Adrenal gland (tissue), 12 donors: ENCODE data around the gene POLR3A. TPM values are rescaled to one million over a fixed set of nuclear protein-coding genes. Genes with fewer than 3 reads are reported as not detected.
A peak's percentile ranks its signal among the peaks of the same experiment; 100 is the strongest.

Experiments used
- DNase-seq, 7 donors: peaks; one replicate each; pipeline ENCODE4 v3.0.0-alpha.2; 2019 to 2020
- H3K27ac ChIP-seq, 5 donors: fragments of 200-600 bp; sonication (generic) in 4 of 5; 1 replicate in 3 of 5; 2 replicates in 2 of 5; pipeline versions ENCODE4 v1.5.1 to v1.8.0; 2016 to 2020; ENCODE audit warnings: mild to moderate bottlenecking in 1 of 5
- H3K27me3 ChIP-seq: fragments of 200-600 bp; 2 replicates; pipeline ENCODE4 v1.8.0; 2021
- H3K36me3 ChIP-seq, 2 donors: fragments of 200-600 bp; replicated peaks in 1 of 2; 1 replicate in 1 of 2; 2 replicates in 1 of 2; pipeline versions ENCODE4 v1.5.1 to v1.8.0; 2018 to 2022
- H3K4me1 ChIP-seq, 2 donors: fragments of 200-600 bp; replicated peaks in 1 of 2; 1 replicate in 1 of 2; 2 replicates in 1 of 2; pipeline versions ENCODE4 v1.5.1 to v1.8.0; 2018 to 2021
- H3K4me3 ChIP-seq, 4 donors: fragments of 200-600 bp; sonication (generic) in 3 of 4; one replicate each; pipeline ENCODE4 v1.5.1; 2016 to 2018
- H3K9me3 ChIP-seq, 3 donors: fragments of 200-600 bp; sonication (generic) in 1 of 3; replicated peaks in 1 of 3; 1 replicate in 2 of 3; 2 replicates in 1 of 3; pipeline versions ENCODE4 v1.5.1 to v1.8.0; 2016 to 2021
- POLR2A ChIP-seq, 2 donors: fragments of 450-650 bp; IDR thresholded peaks; one replicate each; pipeline ENCODE4 v1.6.1; 2017; ENCODE audit warnings: antibody characterized with exemption in 2 of 2, mild to moderate bottlenecking in 2 of 2, moderate library complexity in 1 of 2
- WGBS, 4 donors: extraction: QIAGEN DNeasy Blood & Tissue Kit in 2 of 4; methylation state at CpG; one replicate each; pipeline versions ENCODE4 v1.1.5 to v1.1.7; 2013 to 2017; 5-methylcytosine and 5-hydroxymethylcytosine counted together
- intact Hi-C, 2 donors: fragments of 100-400 bp; cut with DNase I; formaldehyde crosslinking; loops; one replicate each; pipeline versions ENCODE4 v1.14.1 to v1.15.0; 2022 to 2023
- polyA plus RNA-seq, 3 donors: library from polyadenylated mRNA; stranded (reverse); fragments of 200-250 nt in 2 of 3; fragments of 350-450 nt in 1 of 3; fragmentation: Illumina TruSeq in 1 of 3; extraction: RNeasy Lipid Tissue Mini Kit (QIAGEN cat#74804) in 1 of 3; gene quantifications; one replicate each; pipeline ENCODE4 v1.2.3, GENCODE V29; 2013 to 2014
- total RNA-seq, 9 donors: library from RNA; depleted of rRNA in 4 of 9; stranded (reverse); fragments of >200 nt in 4 of 9; fragments of 120-200 nt in 1 of 9; fragmentation: NEBNext Ultra II Directional in 1 of 9; extraction: Animal tissue kit (Norgen Biotek cat#: 25700) in 1 of 9; gene quantifications; one replicate each; pipeline versions ENCODE4 v1.1.0 to v1.2.4, GENCODE V29; 2013 to 2023
- TF ChIP-seq, protein P1 (sequence below), 6 experiments: fragments of 450-650 bp in 4 of 6; fragments of 200-600 bp in 2 of 6; sonication (generic) in 1 of 6; IDR thresholded peaks; 1 replicate in 5 of 6; 2 replicates in 1 of 6; pipeline versions ENCODE4 v1.5.1 to v1.8.0; 2016 to 2021; ENCODE audit warnings: antibody characterized with exemption in 6 of 6, mild to moderate bottlenecking in 2 of 6, moderate library complexity in 1 of 6
- donor health status: healthy with polysubstance abuse.
- donor health status: Bipolar disorder and iron deficiency.
- donor health status: DM: yes; HTN: yes; CAD: no.
- donor health status: DM: no; HTN: no; CAD: no.
- donor health status: DM: no; HTN: no; CAD: no.
- donor health status: DM: yes; HTN: yes; CAD: no.

The POLR3A gene
- total and polyA plus RNA-seq, 12 donors: 6.8 to 18.4 (median 14.8) TPM

DNA sequence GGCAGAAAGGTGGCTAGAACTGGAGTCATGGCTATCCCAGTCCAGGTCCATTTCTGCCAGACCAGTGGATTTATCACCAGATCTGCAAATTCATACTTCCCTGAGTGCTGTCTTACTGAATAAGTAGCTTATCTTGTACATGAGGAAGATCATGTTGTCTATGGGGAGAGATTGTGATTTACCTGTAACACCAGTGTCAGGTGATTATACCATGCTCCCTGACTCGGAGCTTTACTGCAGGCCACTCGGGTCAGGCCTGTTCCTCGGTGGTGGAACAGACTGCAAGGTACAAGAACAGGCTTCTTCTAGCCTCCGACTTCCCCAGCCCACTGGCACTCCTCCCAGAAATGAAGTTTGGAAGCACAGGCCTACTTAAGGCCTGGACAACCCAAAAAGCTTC is 60.2 kb downstream of the POLR3A start:
- H3K27me3 ChIP-seq: no peaks in the 10 kb centered on the region
- 54 to 76% (median 64%) methylated on average over 4 of the region's 4 CpGs for WGBS, 4 donors
- no peak overlapping the region for H3K27ac ChIP-seq
- intact Hi-C loops: no loop called here
- DNase-seq: no peak
- no peaks in the 10 kb centered on the region for H3K9me3 ChIP-seq
- H3K36me3 ChIP-seq: no peaks in the 10 kb centered on the region
- H3K4me3 ChIP-seq: no peak overlapping the region
- TF ChIP-seq POLR2A (IDR thresholded peaks at IDR 0.05): no peak
- TF ChIP-seq, protein P1, sequence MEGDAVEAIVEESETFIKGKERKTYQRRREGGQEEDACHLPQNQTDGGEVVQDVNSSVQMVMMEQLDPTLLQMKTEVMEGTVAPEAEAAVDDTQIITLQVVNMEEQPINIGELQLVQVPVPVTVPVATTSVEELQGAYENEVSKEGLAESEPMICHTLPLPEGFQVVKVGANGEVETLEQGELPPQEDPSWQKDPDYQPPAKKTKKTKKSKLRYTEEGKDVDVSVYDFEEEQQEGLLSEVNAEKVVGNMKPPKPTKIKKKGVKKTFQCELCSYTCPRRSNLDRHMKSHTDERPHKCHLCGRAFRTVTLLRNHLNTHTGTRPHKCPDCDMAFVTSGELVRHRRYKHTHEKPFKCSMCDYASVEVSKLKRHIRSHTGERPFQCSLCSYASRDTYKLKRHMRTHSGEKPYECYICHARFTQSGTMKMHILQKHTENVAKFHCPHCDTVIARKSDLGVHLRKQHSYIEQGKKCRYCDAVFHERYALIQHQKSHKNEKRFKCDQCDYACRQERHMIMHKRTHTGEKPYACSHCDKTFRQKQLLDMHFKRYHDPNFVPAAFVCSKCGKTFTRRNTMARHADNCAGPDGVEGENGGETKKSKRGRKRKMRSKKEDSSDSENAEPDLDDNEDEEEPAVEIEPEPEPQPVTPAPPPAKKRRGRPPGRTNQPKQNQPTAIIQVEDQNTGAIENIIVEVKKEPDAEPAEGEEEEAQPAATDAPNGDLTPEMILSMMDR (IDR thresholded peaks at IDR 0.05): no peak
- H3K4me1 ChIP-seq: peaks cover 13% of the 10 kb centered on the region in 2 donors

DNA sequence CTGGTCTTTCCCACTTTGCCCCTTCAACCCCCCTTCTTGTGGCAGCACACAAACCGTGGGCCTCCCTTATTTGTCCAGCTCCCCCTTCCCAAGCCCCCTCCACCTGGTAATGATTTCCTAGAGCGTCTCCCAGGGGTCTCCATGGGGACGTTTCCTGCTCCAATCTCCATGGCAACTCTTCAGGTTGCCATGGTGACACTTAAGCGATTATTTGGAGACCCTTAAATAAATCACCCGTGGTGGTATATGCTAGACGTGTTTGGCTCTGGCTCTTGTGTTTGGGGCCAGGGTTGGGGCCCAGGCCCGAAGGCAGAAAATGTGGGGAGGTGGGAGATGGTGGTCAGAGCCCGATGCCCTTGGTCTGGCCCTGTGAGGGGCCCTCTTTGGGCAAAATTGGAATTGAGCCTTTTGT is 61.7 kb downstream of the POLR3A start:
- TF ChIP-seq, protein P1 (IDR thresholded peaks at IDR 0.05): no peak
- TF ChIP-seq POLR2A (IDR thresholded peaks at IDR 0.05): no peak
- Histone ChIP-seq H3K27me3 (no peaks in the 10 kb centered on the region), H3K36me3 (no peaks in the 10 kb centered on the region), H3K4me3 (no peak overlapping the region), H3K9me3 (no peaks in the 10 kb centered on the region), H3K27ac (no peak overlapping the region), H3K4me1 (peaks cover 13% of the 10 kb centered on the region in 2 donors)
- WGBS, 4 donors: 58 to 63% (median 60%) methylated on average over 8 of the region's 8 CpGs
- DNase-seq: no peak
- intact Hi-C loops: no loop called here

DNA sequence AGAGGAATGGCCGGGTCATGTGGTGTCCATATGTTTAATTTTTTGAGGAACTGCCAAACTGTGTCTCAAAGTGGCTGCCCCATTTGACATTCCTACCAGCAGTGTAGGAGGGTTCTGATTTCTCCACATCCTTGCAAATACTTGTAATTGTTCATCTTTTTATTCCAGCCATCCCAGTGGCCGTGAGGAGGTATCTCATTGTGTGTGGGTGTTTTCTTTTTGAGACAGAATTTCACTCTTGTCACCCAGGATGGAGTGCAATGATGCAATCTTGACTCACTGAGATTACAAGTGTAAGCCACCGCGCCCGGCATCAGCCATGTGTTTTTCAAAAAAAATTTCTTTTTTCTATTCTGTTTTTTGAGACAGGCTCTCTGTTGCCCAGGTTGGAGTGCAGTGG is 64.0 kb downstream of the POLR3A start:
- no peaks in the 10 kb centered on the region for H3K36me3 ChIP-seq
- H3K4me3 ChIP-seq: no peak overlapping the region
- TF ChIP-seq, protein P1 (IDR thresholded peaks at IDR 0.05): peak in 2 of 6 experiments; percentile 15
- TF ChIP-seq POLR2A (IDR thresholded peaks at IDR 0.05): no peak
- intact Hi-C loops: no loop called here
- no peaks in the 10 kb centered on the region for H3K4me1 ChIP-seq
- no peak overlapping the region for H3K27ac ChIP-seq
- H3K27me3 ChIP-seq: no peaks in the 10 kb centered on the region
- H3K9me3 ChIP-seq: no peaks in the 10 kb centered on the region
- DNase-seq: peak in 4 of 7 donors; percentile 49 to 65 (median 60)
- 43 to 71% (median 53%) methylated on average over 5 of the region's 5 CpGs for WGBS, 4 donors

DNA sequence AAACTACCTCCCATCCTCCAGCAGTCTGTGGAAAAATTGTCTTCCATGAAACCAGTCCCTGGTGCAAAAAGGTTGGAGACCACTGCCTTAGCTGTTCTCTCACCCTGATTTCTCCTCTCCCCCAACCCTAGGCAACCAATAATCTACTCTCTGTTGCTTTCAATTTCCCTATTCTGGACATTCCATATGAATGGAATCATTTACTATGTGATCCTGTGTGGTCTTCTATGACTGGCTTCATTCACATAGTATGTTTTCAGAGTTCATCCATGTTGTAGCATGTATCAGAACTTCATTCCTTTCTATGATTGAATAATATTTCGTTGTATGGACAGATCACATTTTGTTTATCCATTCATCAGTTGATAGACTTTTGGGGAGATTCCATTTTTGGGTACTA is 64.5 kb downstream of the POLR3A start:
- TF ChIP-seq, protein P1 (IDR thresholded peaks at IDR 0.05): no peak
- no peak for TF ChIP-seq POLR2A (IDR thresholded peaks at IDR 0.05)
- Histone ChIP-seq H3K4me1 (no peaks in the 10 kb centered on the region), H3K27me3 (no peaks in the 10 kb centered on the region), H3K36me3 (no peaks in the 10 kb centered on the region), H3K9me3 (no peaks in the 10 kb centered on the region), H3K27ac (no peak overlapping the region), H3K4me3 (no peak overlapping the region)
- 81 to 94% (median 84%) methylated on average over 1 of the region's 1 CpG for WGBS, 4 donors
- intact Hi-C loops: no loop called here
- no peak for DNase-seq
